A673 (cell line): ENCODE measurements around the gene THYN1. TPM values are rescaled to one million over a fixed set of nuclear protein-coding genes. Genes with fewer than 3 reads are reported as not detected.
A peak's percentile ranks its signal among the peaks of the same experiment; 100 is the strongest.

Experiments
- BruUV-seq: library from RNA; stranded (reverse); fragments of 400-500 nt; replicated peaks from 2 replicates; lab custom pipeline; 2021; lab: Mats Ljungman, UMichigan
- CTCF ChIA-PET: fragments of 300-600 bp; sonication (Branson Sonifier 250); formaldehyde crosslinking; loops from one replicate; lab custom pipeline; 2022; ENCODE audit warnings: antibody characterized with exemption; lab: Charles Lee
- POLR2A ChIA-PET: fragments of 300-600 bp; sonication (Branson Sonifier 250); formaldehyde crosslinking; loops from one replicate; lab custom pipeline; 2022; ENCODE audit warnings: antibody characterized with exemption; ENCODE audit not compliant: low non-redundant PET; lab: Charles Lee
- DNase-seq: peaks from one replicate; pipeline ENCODE4 v3.0.0-alpha.2; 2015; ENCODE audit warnings: low spot score
- H3K27ac ChIP-seq: fragments of 200-600 bp; sonication (generic); 2 replicates; pipeline ENCODE4 v1.5.1; 2016; ENCODE audit warnings: mixed run types, low read depth, mild to moderate bottlenecking, mixed read lengths, antibody characterized with exemption, low read length; ENCODE audit not compliant: poor library complexity, severe bottlenecking
- H3K27me3 ChIP-seq: fragments of 200-600 bp; sonication (generic); replicated peaks from 2 replicates; pipeline ENCODE4 v1.6.1; 2017; ENCODE audit warnings: mixed run types, low read depth, mild to moderate bottlenecking, mixed read lengths, antibody characterized with exemption, low read length; ENCODE audit not compliant: insufficient read depth, poor library complexity
- H3K36me3 ChIP-seq: fragments of 200-600 bp; sonication (generic); 2 replicates; pipeline ENCODE4 v1.6.1; 2016; ENCODE audit warnings: mixed run types, mild to moderate bottlenecking, mixed read lengths, antibody characterized with exemption, low read length; ENCODE audit not compliant: insufficient read depth, poor library complexity, severe bottlenecking
- H3K4me1 ChIP-seq: fragments of 200-600 bp; sonication (generic); 2 replicates; pipeline ENCODE4 v1.6.1; 2017; ENCODE audit warnings: mixed run types, mild to moderate bottlenecking, mixed read lengths, antibody characterized with exemption, low read length; ENCODE audit not compliant: insufficient read depth, poor library complexity, severe bottlenecking
- H3K4me3 ChIP-seq: fragments of 200-600 bp; sonication (generic); 2 replicates; pipeline ENCODE4 v1.5.1; 2016; ENCODE audit warnings: low read depth, mixed run types, mild to moderate bottlenecking, mixed read lengths, low read length; ENCODE audit not compliant: poor library complexity, severe bottlenecking
- H3K9me3 ChIP-seq: fragments of 200-600 bp; sonication (generic); 2 replicates; pipeline ENCODE4 v1.6.1; 2016; ENCODE audit warnings: mixed run types, low read depth, mild to moderate bottlenecking, mixed read lengths, antibody characterized with exemption, low read length; ENCODE audit not compliant: poor library complexity, severe bottlenecking
- EZH2 ChIP-seq: fragments of 200-600 bp; sonication (generic); IDR thresholded peaks from 2 replicates; pipeline ENCODE4 v1.6.1; 2017; ENCODE audit warnings: borderline replicate concordance, low read depth, mild to moderate bottlenecking, mixed read lengths, antibody characterized with exemption, low read length; ENCODE audit not compliant: poor library complexity, severe bottlenecking
- intact Hi-C: fragments of 100-400 bp; cut with micrococcal nuclease; formaldehyde crosslinking; loops from one replicate; pipeline ENCODE4 v1.10.0; 2022; ENCODE audit not compliant: unreplicated experiment
- total RNA-seq: library from RNA; stranded (reverse); gene quantifications from 2 replicates; pipeline ENCODE4 v1.2.3, GENCODE V29; 2021
- TF ChIP-seq, protein P1 (sequence below): fragments of 300-800, 200-600 bp; sonication (generic); conservative IDR thresholded peaks from 2 replicates; pipeline ENCODE4 v1.5.1; 2017; ENCODE audit warnings: low read depth, mild to moderate bottlenecking, antibody characterized with exemption, low read length, moderate library complexity, mixed read lengths

The THYN1 gene
- total RNA-seq, 1 experiment from 2014 or later: 57.2 TPM

DNA sequence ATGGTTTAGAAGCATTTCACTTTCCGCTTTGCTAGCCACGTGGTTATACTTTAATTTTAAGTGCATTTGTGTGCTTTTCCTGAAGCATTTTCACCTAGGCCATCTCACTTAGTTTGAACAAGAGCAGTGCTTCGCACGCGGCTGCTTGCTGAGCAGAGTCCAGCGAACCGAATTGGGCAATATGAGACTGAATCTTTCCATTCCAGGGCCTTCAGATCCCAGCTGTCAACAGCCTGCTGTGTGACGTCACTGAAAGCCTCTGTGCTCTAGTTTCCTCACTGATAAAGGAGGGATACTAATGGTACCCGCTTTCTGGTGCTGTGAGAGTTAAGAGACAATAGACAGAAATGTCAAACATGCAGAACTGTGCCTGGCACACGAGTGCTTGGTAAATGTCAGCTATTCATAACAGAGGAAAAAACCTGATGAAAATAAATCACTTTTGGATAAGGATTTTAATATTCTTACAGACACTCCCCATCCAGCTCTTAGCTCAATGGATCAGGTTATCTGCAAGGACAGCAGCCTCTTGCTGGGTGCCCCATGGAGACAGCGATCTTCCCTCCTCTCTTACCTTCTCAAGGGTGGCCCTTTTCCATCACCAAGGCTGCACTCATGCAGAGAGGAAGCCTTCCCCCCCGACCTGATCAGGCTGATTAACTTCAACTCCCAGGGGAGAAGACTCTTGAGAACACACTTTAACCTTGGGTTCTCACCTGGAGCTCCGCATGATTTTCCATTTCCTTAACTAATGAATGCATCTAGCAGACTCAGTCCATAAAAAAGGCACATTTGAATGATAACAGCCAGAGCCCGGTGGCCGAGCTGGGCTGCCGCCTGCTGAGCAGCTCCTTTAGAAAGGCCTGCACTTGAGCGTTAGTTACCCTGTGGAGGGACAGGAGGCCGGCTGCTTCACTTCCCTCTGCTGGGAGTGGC, 19.5 kb upstream of the THYN1 start:
- Histone ChIP-seq H3K4me3 (no peak overlapping the region), H3K27ac (no peak overlapping the region), H3K4me1 (no peaks in the 10 kb centered on the region), H3K36me3 (no peaks in the 10 kb centered on the region), H3K27me3 (peaks cover 58% of the 10 kb centered on the region), H3K9me3 (no peaks in the 10 kb centered on the region)
- intact Hi-C loops: no loop called here
- ChIA-PET CTCF (no interaction called here), POLR2A (no interaction called here)
- TF ChIP-seq EZH2: no peak
- TF ChIP-seq, protein P1, sequence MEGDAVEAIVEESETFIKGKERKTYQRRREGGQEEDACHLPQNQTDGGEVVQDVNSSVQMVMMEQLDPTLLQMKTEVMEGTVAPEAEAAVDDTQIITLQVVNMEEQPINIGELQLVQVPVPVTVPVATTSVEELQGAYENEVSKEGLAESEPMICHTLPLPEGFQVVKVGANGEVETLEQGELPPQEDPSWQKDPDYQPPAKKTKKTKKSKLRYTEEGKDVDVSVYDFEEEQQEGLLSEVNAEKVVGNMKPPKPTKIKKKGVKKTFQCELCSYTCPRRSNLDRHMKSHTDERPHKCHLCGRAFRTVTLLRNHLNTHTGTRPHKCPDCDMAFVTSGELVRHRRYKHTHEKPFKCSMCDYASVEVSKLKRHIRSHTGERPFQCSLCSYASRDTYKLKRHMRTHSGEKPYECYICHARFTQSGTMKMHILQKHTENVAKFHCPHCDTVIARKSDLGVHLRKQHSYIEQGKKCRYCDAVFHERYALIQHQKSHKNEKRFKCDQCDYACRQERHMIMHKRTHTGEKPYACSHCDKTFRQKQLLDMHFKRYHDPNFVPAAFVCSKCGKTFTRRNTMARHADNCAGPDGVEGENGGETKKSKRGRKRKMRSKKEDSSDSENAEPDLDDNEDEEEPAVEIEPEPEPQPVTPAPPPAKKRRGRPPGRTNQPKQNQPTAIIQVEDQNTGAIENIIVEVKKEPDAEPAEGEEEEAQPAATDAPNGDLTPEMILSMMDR: no peak
- BruUV-seq: no TSS peak
- no peak for DNase-seq

DNA sequence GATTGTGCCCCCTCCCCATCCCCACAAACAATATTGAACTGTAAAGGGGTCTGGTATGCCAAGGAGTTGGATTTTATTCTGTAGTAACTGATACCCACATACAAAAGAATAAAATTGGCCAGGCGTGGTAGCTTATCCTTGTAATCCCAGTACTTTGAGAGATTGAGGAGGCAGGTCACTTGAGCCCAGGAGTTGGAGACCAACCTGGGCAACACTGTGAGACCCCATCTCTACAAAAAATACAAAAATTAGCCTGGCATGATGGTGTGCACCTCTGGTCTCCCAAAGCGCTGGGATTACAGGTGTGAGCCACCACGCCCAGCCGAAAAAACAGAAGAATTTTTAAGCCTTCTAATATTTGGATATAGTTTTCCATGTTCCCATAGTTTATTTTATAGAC, 18.8 kb upstream of the THYN1 start:
- Histone ChIP-seq H3K36me3 (no peaks in the 10 kb centered on the region), H3K9me3 (no peaks in the 10 kb centered on the region), H3K4me1 (no peaks in the 10 kb centered on the region), H3K4me3 (no peak overlapping the region), H3K27me3 (peaks cover 52% of the 10 kb centered on the region), H3K27ac (no peak overlapping the region)
- CTCF ChIA-PET: no interaction called here
- DNase-seq: no peak
- POLR2A ChIA-PET: no interaction called here
- intact Hi-C loops: no loop called here
- TF ChIP-seq, protein P1: no peak
- no peak for TF ChIP-seq EZH2
- BruUV-seq: no TSS peak

DNA sequence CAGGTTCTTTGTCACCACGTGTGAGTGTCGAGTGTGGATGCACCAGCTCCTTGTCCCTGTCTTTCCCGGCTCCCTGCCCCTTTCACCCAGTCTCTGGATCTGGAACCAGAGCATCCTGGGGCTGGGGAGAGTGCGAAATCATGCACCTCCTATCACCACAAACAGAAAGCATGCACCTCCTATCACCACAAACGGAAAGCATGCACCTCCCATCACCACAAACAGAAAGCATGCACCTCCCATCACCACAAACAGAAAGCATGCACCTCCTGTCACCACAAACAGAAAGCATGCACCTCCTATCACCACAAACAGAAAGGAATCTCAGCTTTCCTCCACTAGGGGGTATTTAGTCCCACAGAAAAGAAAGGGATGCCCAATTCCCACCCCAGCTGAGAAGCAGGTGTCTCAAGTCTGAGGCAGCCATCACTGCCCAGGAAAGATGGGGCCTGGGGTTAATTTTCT, 17.1 kb upstream of the THYN1 start:
- CTCF ChIA-PET: no interaction called here

More for the DNA sequence above, 17.1 kb upstream of the THYN1 start:
- intact Hi-C loops: no loop called here
- peaks cover under 1% of the 10 kb centered on the region for H3K36me3 ChIP-seq
- no peak overlapping the region for H3K27ac ChIP-seq
- TF ChIP-seq, protein P1: peak; percentile 45
- TF ChIP-seq EZH2: no peak
- H3K27me3 ChIP-seq: peaks cover 35% of the 10 kb centered on the region
- H3K9me3 ChIP-seq: no peaks in the 10 kb centered on the region
- peak; percentile 36 for DNase-seq
- no peaks in the 10 kb centered on the region for H3K4me1 ChIP-seq
- BruUV-seq: no TSS peak
- POLR2A ChIA-PET: interaction anchor here (0.7 kb wide), 1 partner anchor 677 kb away, joined by 8 read pairs; no protein-coding TSS in a partner anchor
- no peak overlapping the region for H3K4me3 ChIP-seq
